Loucy (cell line): ENCODE data around the gene KCTD13.

Experiments
- CTCF ChIP-seq: fragments of 200-600 bp; sonication (generic); conservative IDR thresholded peaks from 2 replicates; pipeline ENCODE4 v1.5.1; 2014; ENCODE audit warnings: mild to moderate bottlenecking, antibody characterized with exemption, low read length
- EZH2phosphoT487 ChIP-seq: fragments of 200-600 bp; IDR thresholded peaks from 2 replicates; pipeline ENCODE4 v1.6.1; 2018; ENCODE audit warnings: antibody characterized with exemption, mild to moderate bottlenecking, moderate library complexity, borderline replicate concordance

- TF ChIP-seq CTCF: no peak
- TF ChIP-seq EZH2phosphoT487: no peak
These were observed 35.1 kb upstream of the KCTD13 start for GRCh38 chr16:29961127-29961478.
